GM19240 (cell line): ENCODE results near the gene HDHD2.

Experiments used
- DNase-seq: peaks from one replicate; pipeline ENCODE4 v3.0.0; 2011; ENCODE audit warnings: low spot score; ENCODE audit not compliant: insufficient read length

The HDHD2 gene

GRCh38 chr18:47063096-47063495 lies 87.2 kb downstream of the HDHD2 start:
- DNase-seq, result no peak

- no peak for DNase-seq
These were observed 87.8 kb downstream of the HDHD2 start for GRCh38 chr18:47062471-47062870.
